ENCODE data around the gene GTPBP10.
"Not testable (repeated sequence)": the region's sequence is repeated elsewhere in the genome, so short reads cannot be mapped to it uniquely, and the experiment has no call there.

GTPBP10 gene

GRCh38 chr7:90334193-90334843, 12.2 kb upstream of the GTPBP10 start:
- TF ChIP-seq CTCF (IDR thresholded peaks at IDR 0.05; ENCODE audit: low read depth, low read length), result no peak
- no peak overlapping the region for H3K4me3 ChIP-seq (replicated peaks in 1 of 2; ENCODE audit: low read depth in 2 of 2, low read length in 2 of 2)
- DNase-seq (ENCODE audit: low read depth in 2 of 2), result no peak

GRCh38 chr7:90334926-90335325, 11.6 kb upstream of the GTPBP10 start:
- not testable (repeated sequence) for H3K4me3 ChIP-seq (replicated peaks in 1 of 2; ENCODE audit: low read depth in 2 of 2, low read length in 2 of 2); DNase-seq (ENCODE audit: low read depth in 2 of 2)

GRCh38 chr7:90337106-90337505, 9.4 kb upstream of the GTPBP10 start:
- no peak for DNase-seq (ENCODE audit: low read depth in 2 of 2)
- H3K4me3 ChIP-seq (replicated peaks in 1 of 2; ENCODE audit: low read depth in 2 of 2, low read length in 2 of 2), result no peak overlapping the region
- TF ChIP-seq CTCF (IDR thresholded peaks at IDR 0.05; ENCODE audit: low read depth, low read length), result no peak

- no peak for DNase-seq (ENCODE audit: low read depth in 2 of 2)
- no peak for TF ChIP-seq CTCF (IDR thresholded peaks at IDR 0.05; ENCODE audit: low read depth, low read length)
- no peak overlapping the region for H3K4me3 ChIP-seq (replicated peaks in 1 of 2; ENCODE audit: low read depth in 2 of 2, low read length in 2 of 2)
Observed at GRCh38 chr7:90345016-90345415, 1.5 kb upstream of the GTPBP10 start.

GRCh38 chr7:90345595-90346335, 751 bp upstream of the GTPBP10 start:
- DNase-seq (ENCODE audit: low read depth in 2 of 2), result peak; percentile 44 to 61
- peak overlapping the region; percentile 88 to 93 for H3K4me3 ChIP-seq (replicated peaks in 1 of 2; ENCODE audit: low read depth in 2 of 2, low read length in 2 of 2)
- TF ChIP-seq CTCF (IDR thresholded peaks at IDR 0.05; ENCODE audit: low read depth, low read length), result no peak

GRCh38 chr7:90347759-90348158, 1.2 kb downstream of the GTPBP10 start:
- no peak overlapping the region for H3K4me3 ChIP-seq (replicated peaks in 1 of 2; ENCODE audit: low read depth in 2 of 2, low read length in 2 of 2)
- no peak for DNase-seq (ENCODE audit: low read depth in 2 of 2)
- no peak for TF ChIP-seq CTCF (IDR thresholded peaks at IDR 0.05; ENCODE audit: low read depth, low read length)

- H3K4me3 ChIP-seq (replicated peaks in 1 of 2; ENCODE audit: low read depth in 2 of 2, low read length in 2 of 2), result no peak overlapping the region
- no peak for DNase-seq (ENCODE audit: low read depth in 2 of 2)
- TF ChIP-seq CTCF (IDR thresholded peaks at IDR 0.05; ENCODE audit: low read depth, low read length), result no peak
Observed at GRCh38 chr7:90349305-90349704, 2.8 kb downstream of the GTPBP10 start.

GRCh38 chr7:90350032-90350431, 3.5 kb downstream of the GTPBP10 start:
- DNase-seq (ENCODE audit: low read depth in 2 of 2); H3K4me3 ChIP-seq (replicated peaks in 1 of 2; ENCODE audit: low read depth in 2 of 2, low read length in 2 of 2): not testable (repeated sequence)

Data from cardiac fibroblast (primary cell).